GM12878 (cell line): ENCODE data around the gene NFAT5. TPM values are rescaled to one million over a fixed set of nuclear protein-coding genes. Genes with fewer than 3 reads are reported as not detected.

Source experiments
- BMI1 ChIP-seq: fragments of 450-650 bp; IDR thresholded peaks from 2 replicates; pipeline ENCODE4 v1.6.1; 2016; ENCODE audit warnings: mild to moderate bottlenecking, moderate library complexity, borderline replicate concordance
- CHD1 ChIP-seq: IDR thresholded peaks from 2 replicates; pipeline ENCODE4 v1.6.1; 2012; ENCODE audit warnings: low read depth, low read length, improper control_type of control experiment
- EGR1 ChIP-seq, 2 experiments: IDR thresholded peaks; 1 replicate in 1 of 2; 2 replicates in 1 of 2; pipeline ENCODE4 v1.6.1; 2011 to 2012; ENCODE audit warnings: low read depth in 2 of 2, low read length in 2 of 2, borderline replicate concordance in 1 of 2, mild to moderate bottlenecking in 1 of 2, moderate library complexity in 1 of 2
- FOXK2 ChIP-seq: fragments of 450-650 bp; IDR thresholded peaks from 2 replicates; pipeline ENCODE4 v1.6.1; 2017; ENCODE audit warnings: mild to moderate bottlenecking, moderate library complexity
- KDM1A ChIP-seq: fragments of 200-600 bp; sonication (generic); IDR thresholded peaks from 2 replicates; pipeline ENCODE4 v1.6.1; 2016; ENCODE audit warnings: borderline replicate concordance
- MYB ChIP-seq: fragments of 150-350 bp; IDR thresholded peaks from 2 replicates; pipeline ENCODE4 v1.6.1; 2014; ENCODE audit warnings: mild to moderate bottlenecking, low read depth, low read length, borderline replicate concordance
- NFXL1 ChIP-seq: fragments of 450-650 bp; IDR thresholded peaks from 2 replicates; pipeline ENCODE4 v1.6.1; 2017; ENCODE audit warnings: antibody characterized with exemption, mild to moderate bottlenecking, borderline replicate concordance
- SMAD1 ChIP-seq: fragments of 450-650 bp; IDR thresholded peaks from 2 replicates; pipeline ENCODE4 v1.6.1; 2018; ENCODE audit warnings: mild to moderate bottlenecking, low read depth; ENCODE audit not compliant: partially characterized antibody
- SMAD5 ChIP-seq: IDR thresholded peaks from 2 replicates; pipeline ENCODE4 v1.6.1; 2016; ENCODE audit warnings: antibody characterized with exemption, low read depth
- SP1 ChIP-seq: IDR thresholded peaks from one replicate; pipeline ENCODE4 v1.6.1; 2011; ENCODE audit warnings: low read depth, low read length
- STAT3 ChIP-seq: IDR thresholded peaks from 2 replicates; pipeline ENCODE4 v1.6.1; 2011; ENCODE audit warnings: low read depth, low read length, improper control_type of control experiment
- SUZ12 ChIP-seq: fragments of 200-600 bp; sonication (generic); IDR thresholded peaks from one replicate; pipeline ENCODE4 v1.6.1; 2018; ENCODE audit warnings: antibody characterized with exemption, mild to moderate bottlenecking; ENCODE audit not compliant: unreplicated experiment
- WRNIP1 ChIP-seq: IDR thresholded peaks from 2 replicates; pipeline ENCODE4 v1.6.1; 2011; ENCODE audit warnings: low read depth, low read length, improper control_type of control experiment, borderline replicate concordance
- ZNF622 ChIP-seq: fragments of 450-650 bp; IDR thresholded peaks from 2 replicates; pipeline ENCODE4 v1.6.1; 2017; ENCODE audit warnings: mild to moderate bottlenecking, inconsistent platforms
- polyA plus RNA-seq, 11 experiments: library from polyadenylated mRNA; depleted of rRNA in 4 of 11; unstranded in 6 of 11; stranded (reverse) in 5 of 11; fragments of >200 nt; fragmentation: Nextera tagmentation in 4 of 11; fragmentation: Illumina TruSeq in 1 of 11; extraction: Ambion mirVana in 4 of 11; extraction: Trizol in 1 of 11; gene quantifications; 1 replicate in 1 of 11; 2 replicates in 10 of 11; pipeline versions ENCODE4 v1.2.1 to v1.2.3, GENCODE V29; 2011 to 2016; ENCODE audit warnings: inconsistent platforms in 2 of 11, missing spikeins in 2 of 11, low read depth in 1 of 11
- total RNA-seq, 4 experiments: library from RNA; depleted of rRNA in 3 of 4; stranded (reverse); fragments of >200 nt in 3 of 4; fragmentation: Illumina TruSeq in 1 of 4; extraction: Trizol in 1 of 4; gene quantifications; 2 replicates each; pipeline versions ENCODE4 v1.2.1 to v1.2.3, GENCODE V29; 2013 to 2021
- TF ChIP-seq, protein P1 (sequence below): IDR thresholded peaks from 2 replicates; pipeline ENCODE4 v1.6.1; 2011; ENCODE audit warnings: mild to moderate bottlenecking, low read depth, low read length, moderate library complexity; ENCODE audit not compliant: insufficient replicate concordance
- TF ChIP-seq, protein P2 (sequence below): fragments of 450-650 bp; IDR thresholded peaks from 2 replicates; pipeline ENCODE4 v1.6.1; 2016; ENCODE audit warnings: mild to moderate bottlenecking
- TF ChIP-seq, protein P3 (sequence below): IDR thresholded peaks from 2 replicates; pipeline ENCODE4 v1.6.1; 2011; ENCODE audit warnings: borderline replicate concordance, low read depth, mild to moderate bottlenecking, moderate library complexity, mixed read lengths, low read length; ENCODE audit not compliant: insufficient read depth; ENCODE audit errors: extremely low read length
- TF ChIP-seq, protein P4 (sequence below): fragments of 450-650 bp; formaldehyde crosslinking; IDR thresholded peaks from 2 replicates; pipeline ENCODE4 v1.4.0; 2020; ENCODE audit warnings: mild to moderate bottlenecking, moderate library complexity
- TF ChIP-seq, protein P5 (sequence below): IDR thresholded peaks from 2 replicates; pipeline ENCODE4 v1.6.1; 2011; ENCODE audit warnings: borderline replicate concordance, low read depth, mild to moderate bottlenecking, moderate library complexity, low read length; ENCODE audit not compliant: insufficient read depth, poor library complexity, severe bottlenecking
- TF ChIP-seq, protein P6 (sequence below): IDR thresholded peaks from 2 replicates; pipeline ENCODE4 v1.6.1; 2012; ENCODE audit warnings: low read depth, low read length, improper control_type of control experiment

NFAT5 gene
- total and polyA plus RNA-seq, 10 of the 15 experiments (the other 5 are each of a cell fraction or from before 2014, with no cell fraction given), result 0.58 to 31.5 (median 12.7) TPM

DNA sequence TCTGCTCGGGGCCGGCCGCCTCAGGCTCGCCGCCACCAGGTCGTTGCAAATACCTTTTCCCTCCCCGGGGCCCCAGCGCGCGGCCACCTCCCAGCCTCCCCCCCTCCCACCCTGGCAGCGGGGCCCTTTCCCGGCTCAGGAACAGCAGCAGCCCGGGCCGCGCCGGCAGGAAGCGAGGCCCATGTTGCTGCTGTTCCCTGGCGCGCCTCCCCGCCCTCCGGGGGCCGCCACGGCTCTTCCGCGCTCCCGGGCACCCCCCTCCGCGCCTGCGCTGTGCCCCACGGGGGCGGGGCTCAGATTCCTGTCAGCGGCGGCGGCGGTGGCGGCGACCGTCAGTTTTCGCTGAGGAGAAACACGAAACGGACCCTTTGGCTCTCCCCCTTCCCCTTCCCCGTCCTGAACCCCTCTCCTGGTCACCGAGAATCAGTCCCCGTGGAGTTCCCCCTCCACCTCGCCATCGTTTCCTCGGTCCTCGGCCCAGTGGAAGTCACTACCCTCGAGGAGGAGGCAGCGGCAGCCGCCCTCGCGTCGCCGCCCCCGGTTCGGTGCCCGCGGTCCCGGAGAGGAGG, at the start of gene NFAT5 (continued):
- TF ChIP-seq CHD1 (no peak), NFXL1 (no peak), EGR1 (IDR thresholded peaks at IDR 0.05; ENCODE audit: borderline replicate concordance in 1 of 2, low read depth in 2 of 2, low read length in 2 of 2) (peak; percentile 19 to 86), WRNIP1 (no peak), MYB (no peak), FOXK2 (no peak), SMAD1 (no peak), ZNF622 (no peak), SUZ12 (no peak), STAT3 (no peak), SMAD5 (no peak; the same call in 1 of the 2 replicates), KDM1A (no peak), SP1 (peak; percentile 74), BMI1 (no peak)
- TF ChIP-seq, protein P1, sequence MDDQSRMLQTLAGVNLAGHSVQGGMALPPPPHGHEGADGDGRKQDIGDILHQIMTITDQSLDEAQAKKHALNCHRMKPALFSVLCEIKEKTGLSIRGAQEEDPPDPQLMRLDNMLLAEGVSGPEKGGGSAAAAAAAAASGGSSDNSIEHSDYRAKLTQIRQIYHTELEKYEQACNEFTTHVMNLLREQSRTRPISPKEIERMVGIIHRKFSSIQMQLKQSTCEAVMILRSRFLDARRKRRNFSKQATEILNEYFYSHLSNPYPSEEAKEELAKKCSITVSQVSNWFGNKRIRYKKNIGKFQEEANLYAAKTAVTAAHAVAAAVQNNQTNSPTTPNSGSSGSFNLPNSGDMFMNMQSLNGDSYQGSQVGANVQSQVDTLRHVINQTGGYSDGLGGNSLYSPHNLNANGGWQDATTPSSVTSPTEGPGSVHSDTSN, result no peak
- TF ChIP-seq, protein P2, sequence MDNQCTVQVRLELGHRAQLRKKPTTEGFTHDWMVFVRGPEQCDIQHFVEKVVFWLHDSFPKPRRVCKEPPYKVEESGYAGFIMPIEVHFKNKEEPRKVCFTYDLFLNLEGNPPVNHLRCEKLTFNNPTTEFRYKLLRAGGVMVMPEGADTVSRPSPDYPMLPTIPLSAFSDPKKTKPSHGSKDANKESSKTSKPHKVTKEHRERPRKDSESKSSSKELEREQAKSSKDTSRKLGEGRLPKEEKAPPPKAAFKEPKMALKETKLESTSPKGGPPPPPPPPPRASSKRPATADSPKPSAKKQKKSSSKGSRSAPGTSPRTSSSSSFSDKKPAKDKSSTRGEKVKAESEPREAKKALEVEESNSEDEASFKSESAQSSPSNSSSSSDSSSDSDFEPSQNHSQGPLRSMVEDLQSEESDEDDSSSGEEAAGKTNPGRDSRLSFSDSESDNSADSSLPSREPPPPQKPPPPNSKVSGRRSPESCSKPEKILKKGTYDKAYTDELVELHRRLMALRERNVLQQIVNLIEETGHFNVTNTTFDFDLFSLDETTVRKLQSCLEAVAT, result no peak
- TF ChIP-seq, protein P3, sequence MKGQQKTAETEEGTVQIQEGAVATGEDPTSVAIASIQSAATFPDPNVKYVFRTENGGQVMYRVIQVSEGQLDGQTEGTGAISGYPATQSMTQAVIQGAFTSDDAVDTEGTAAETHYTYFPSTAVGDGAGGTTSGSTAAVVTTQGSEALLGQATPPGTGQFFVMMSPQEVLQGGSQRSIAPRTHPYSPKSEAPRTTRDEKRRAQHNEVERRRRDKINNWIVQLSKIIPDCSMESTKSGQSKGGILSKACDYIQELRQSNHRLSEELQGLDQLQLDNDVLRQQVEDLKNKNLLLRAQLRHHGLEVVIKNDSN, result peak; percentile 20
- TF ChIP-seq, protein P4, sequence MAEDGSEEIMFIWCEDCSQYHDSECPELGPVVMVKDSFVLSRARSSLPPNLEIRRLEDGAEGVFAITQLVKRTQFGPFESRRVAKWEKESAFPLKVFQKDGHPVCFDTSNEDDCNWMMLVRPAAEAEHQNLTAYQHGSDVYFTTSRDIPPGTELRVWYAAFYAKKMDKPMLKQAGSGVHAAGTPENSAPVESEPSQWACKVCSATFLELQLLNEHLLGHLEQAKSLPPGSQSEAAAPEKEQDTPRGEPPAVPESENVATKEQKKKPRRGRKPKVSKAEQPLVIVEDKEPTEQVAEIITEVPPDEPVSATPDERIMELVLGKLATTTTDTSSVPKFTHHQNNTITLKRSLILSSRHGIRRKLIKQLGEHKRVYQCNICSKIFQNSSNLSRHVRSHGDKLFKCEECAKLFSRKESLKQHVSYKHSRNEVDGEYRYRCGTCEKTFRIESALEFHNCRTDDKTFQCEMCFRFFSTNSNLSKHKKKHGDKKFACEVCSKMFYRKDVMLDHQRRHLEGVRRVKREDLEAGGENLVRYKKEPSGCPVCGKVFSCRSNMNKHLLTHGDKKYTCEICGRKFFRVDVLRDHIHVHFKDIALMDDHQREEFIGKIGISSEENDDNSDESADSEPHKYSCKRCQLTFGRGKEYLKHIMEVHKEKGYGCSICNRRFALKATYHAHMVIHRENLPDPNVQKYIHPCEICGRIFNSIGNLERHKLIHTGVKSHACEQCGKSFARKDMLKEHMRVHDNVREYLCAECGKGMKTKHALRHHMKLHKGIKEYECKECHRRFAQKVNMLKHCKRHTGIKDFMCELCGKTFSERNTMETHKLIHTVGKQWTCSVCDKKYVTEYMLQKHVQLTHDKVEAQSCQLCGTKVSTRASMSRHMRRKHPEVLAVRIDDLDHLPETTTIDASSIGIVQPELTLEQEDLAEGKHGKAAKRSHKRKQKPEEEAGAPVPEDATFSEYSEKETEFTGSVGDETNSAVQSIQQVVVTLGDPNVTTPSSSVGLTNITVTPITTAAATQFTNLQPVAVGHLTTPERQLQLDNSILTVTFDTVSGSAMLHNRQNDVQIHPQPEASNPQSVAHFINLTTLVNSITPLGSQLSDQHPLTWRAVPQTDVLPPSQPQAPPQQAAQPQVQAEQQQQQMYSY (CRISPR knock-in tag), result no peak
- TF ChIP-seq, protein P5, sequence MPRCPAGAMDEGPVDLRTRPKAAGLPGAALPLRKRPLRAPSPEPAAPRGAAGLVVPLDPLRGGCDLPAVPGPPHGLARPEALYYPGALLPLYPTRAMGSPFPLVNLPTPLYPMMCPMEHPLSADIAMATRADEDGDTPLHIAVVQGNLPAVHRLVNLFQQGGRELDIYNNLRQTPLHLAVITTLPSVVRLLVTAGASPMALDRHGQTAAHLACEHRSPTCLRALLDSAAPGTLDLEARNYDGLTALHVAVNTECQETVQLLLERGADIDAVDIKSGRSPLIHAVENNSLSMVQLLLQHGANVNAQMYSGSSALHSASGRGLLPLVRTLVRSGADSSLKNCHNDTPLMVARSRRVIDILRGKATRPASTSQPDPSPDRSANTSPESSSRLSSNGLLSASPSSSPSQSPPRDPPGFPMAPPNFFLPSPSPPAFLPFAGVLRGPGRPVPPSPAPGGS, result peak; percentile 81
- TF ChIP-seq, protein P6, sequence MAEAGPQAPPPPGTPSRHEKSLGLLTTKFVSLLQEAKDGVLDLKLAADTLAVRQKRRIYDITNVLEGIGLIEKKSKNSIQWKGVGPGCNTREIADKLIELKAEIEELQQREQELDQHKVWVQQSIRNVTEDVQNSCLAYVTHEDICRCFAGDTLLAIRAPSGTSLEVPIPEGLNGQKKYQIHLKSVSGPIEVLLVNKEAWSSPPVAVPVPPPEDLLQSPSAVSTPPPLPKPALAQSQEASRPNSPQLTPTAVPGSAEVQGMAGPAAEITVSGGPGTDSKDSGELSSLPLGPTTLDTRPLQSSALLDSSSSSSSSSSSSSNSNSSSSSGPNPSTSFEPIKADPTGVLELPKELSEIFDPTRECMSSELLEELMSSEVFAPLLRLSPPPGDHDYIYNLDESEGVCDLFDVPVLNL, result no peak
